Measurements from ENCODE around the gene UTF1.

UTF1 gene

DNA sequence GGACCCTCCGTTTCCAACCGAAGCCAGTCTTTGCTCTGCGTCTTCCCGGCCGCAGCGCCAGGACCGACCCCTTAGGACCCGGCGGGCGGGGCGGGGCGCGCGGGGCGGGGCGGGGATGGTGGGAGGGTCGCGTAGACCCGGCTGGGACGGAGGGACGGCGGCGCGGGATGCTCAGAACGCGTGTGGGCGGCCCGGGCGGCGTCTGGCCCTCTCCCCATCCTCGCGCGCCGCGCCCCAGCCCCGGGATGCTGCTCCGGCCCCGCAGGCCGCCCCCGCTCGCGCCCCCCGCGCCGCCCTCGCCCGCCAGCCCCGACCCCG, at the start of gene UTF1:
Gene UTF1, plus strand, starts transcription at position 174 of the 318 bp plus-strand sequence. Its CDS starts 72 bp downstream, at position 246.
- Mint-ChIP-seq H3K36me3 (no peaks in the 10 kb centered on the region), H3K9me3 (no peaks in the 10 kb centered on the region), H3K4me1 (peaks cover 29% of the 10 kb centered on the region), H3K27ac (no peak within 1 kb of the TSS), H3K27me3 (peaks cover 91% of the 10 kb centered on the region), H3K4me3 (peak within 1 kb of the TSS; percentile 69)
- peak; percentile 2 for ATAC-seq

- H3K36me3 Mint-ChIP-seq, result no peaks in the 10 kb centered on the region
- no peak overlapping the region for H3K4me3 Mint-ChIP-seq
- H3K4me1 Mint-ChIP-seq, result no peaks in the 10 kb centered on the region
- no peak overlapping the region for H3K27ac Mint-ChIP-seq
- peaks cover 10% of the 10 kb centered on the region for H3K9me3 Mint-ChIP-seq
- ATAC-seq, result peak; percentile 17
- peaks cover 25% of the 10 kb centered on the region for H3K27me3 Mint-ChIP-seq
These were observed 48.9 kb upstream of the UTF1 start for GRCh38 chr10:133180965-133181639.

GRCh38 chr10:133182190-133182589, 47.8 kb upstream of the UTF1 start:
- H3K4me3 Mint-ChIP-seq, result no peak overlapping the region
- no peaks in the 10 kb centered on the region for H3K36me3 Mint-ChIP-seq
- no peak for ATAC-seq

DNA sequence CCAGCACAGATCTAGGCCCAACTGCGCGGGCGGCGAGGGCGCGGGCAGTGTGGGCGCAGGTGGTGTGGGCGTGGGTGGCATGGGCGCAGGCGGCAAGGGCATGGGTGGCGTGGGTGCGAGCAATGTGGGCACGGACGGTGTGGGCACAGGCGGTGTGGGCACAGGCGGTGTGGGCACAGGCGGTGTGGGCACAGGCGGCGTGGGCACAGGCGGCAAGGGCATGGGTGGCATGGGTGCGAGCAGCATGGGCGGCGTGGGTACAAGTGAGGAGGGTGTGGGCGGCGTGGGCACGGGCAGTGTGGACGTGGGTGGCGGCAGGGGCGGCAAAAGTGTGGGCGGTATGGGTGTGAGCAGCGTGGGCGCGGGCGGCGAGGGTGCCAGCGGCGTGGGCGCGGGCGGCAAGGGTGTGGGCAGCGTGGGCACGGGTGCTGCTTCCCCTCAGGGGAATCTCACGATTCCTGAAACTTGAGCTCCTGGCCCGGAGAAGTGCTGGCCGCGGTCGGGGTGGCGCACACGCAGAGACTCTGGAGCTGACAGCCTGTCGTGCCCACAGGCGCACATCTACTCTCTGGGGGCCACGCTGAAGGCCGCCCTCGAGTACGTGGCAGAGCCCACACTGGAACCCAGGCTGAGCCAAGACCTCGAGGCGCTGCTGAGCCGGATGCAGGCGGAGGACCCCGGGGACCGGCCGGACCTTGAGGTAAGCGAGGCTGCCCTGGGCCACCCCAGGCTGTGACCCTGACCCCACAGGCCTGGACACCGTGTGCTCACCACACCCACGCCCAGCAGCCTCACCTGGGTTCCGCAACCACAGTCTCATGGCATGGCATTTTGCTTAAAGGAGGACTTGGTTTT, 47.0 kb upstream of the UTF1 start:
- Mint-ChIP-seq H3K9me3 (no peaks in the 10 kb centered on the region), H3K4me1 (no peaks in the 10 kb centered on the region), H3K36me3 (no peaks in the 10 kb centered on the region), H3K27me3 (peaks cover 25% of the 10 kb centered on the region), H3K27ac (no peak overlapping the region), H3K4me3 (no peak overlapping the region)
- peak; percentile 69 for ATAC-seq

More at GRCh38 chr10:133182190-133182589, 47.8 kb upstream of the UTF1 start:
- Mint-ChIP-seq H3K4me1 (no peaks in the 10 kb centered on the region), H3K27ac (no peak overlapping the region), H3K27me3 (peaks cover 25% of the 10 kb centered on the region), H3K9me3 (peaks cover 7% of the 10 kb centered on the region)

- H3K4me3 Mint-ChIP-seq, result no peak overlapping the region
- H3K27me3 Mint-ChIP-seq, result peaks cover 25% of the 10 kb centered on the region
- no peak for ATAC-seq
- H3K36me3 Mint-ChIP-seq, result no peaks in the 10 kb centered on the region
- H3K27ac Mint-ChIP-seq, result no peak overlapping the region
- no peaks in the 10 kb centered on the region for H3K4me1 Mint-ChIP-seq
- H3K9me3 Mint-ChIP-seq, result no peaks in the 10 kb centered on the region
These were observed 46.2 kb upstream of the UTF1 start for GRCh38 chr10:133183646-133184378.

DNA sequence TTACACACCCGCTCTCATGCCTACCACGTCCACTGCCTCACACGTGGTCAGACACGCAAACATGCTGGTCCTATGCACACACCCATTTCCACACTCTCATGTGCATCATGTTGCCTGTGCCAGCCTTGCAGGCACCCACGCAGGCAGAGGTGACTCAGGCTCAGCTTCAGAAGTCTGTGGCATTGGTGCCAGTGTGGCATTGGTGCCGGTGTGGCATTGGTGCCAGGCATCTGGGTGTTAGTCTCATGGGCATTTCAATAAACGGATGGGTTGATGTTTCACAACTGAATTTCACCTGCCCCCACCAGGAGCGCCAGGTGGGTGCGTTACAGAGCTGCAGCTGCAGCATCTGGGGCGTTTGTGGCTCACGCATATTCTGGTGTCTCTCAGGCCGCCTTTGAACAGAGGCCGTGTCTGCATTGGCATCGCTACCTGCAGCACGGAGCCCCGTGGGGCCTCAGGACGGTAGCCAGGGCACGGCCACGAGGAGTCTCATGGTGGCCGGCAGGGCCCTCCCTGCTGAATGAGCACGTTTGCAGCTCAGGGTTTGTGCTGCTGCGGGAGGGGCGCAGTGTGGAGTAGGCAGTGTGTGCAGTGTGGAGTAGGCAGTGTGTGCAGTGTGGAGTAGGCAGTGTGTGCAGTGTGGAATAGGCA, 45.3 kb upstream of the UTF1 start:
- Mint-ChIP-seq H3K27ac (no peak overlapping the region), H3K4me1 (no peaks in the 10 kb centered on the region), H3K4me3 (no peak overlapping the region), H3K36me3 (no peaks in the 10 kb centered on the region), H3K9me3 (no peaks in the 10 kb centered on the region), H3K27me3 (peaks cover 28% of the 10 kb centered on the region)
- no peak for ATAC-seq

DNA sequence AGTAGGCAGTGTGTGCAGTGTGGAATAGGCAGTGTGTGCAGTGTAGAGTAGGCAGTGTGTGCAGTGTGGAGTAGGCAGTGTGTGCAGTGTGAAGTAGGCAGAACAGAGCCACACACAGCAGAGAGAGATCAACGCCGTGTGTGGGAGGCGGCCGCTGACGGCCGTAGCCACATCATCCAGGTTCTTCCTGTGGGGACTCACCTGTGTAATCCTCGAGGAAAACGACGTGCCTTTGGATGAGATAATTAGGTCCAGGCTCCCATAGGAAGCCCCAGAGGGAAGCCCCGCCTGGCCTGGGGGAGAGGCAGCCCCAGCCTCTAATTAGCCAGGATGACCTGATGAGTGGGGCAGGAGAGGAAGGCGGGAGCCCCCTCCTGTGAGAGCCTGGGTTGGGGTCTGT, 44.6 kb upstream of the UTF1 start:
- no peak overlapping the region for H3K4me3 Mint-ChIP-seq
- no peaks in the 10 kb centered on the region for H3K36me3 Mint-ChIP-seq
- no peak for ATAC-seq
- peaks cover 29% of the 10 kb centered on the region for H3K27me3 Mint-ChIP-seq
- no peaks in the 10 kb centered on the region for H3K4me1 Mint-ChIP-seq
- no peak overlapping the region for H3K27ac Mint-ChIP-seq
- no peaks in the 10 kb centered on the region for H3K9me3 Mint-ChIP-seq

GRCh38 chr10:133185916-133186315, 44.1 kb upstream of the UTF1 start:
- H3K9me3 Mint-ChIP-seq, result no peaks in the 10 kb centered on the region
- H3K27ac Mint-ChIP-seq, result no peak overlapping the region
- H3K4me1 Mint-ChIP-seq, result no peaks in the 10 kb centered on the region
- H3K27me3 Mint-ChIP-seq, result peaks cover 26% of the 10 kb centered on the region
- no peaks in the 10 kb centered on the region for H3K36me3 Mint-ChIP-seq
- H3K4me3 Mint-ChIP-seq, result no peak overlapping the region
- ATAC-seq, result no peak

DNA sequence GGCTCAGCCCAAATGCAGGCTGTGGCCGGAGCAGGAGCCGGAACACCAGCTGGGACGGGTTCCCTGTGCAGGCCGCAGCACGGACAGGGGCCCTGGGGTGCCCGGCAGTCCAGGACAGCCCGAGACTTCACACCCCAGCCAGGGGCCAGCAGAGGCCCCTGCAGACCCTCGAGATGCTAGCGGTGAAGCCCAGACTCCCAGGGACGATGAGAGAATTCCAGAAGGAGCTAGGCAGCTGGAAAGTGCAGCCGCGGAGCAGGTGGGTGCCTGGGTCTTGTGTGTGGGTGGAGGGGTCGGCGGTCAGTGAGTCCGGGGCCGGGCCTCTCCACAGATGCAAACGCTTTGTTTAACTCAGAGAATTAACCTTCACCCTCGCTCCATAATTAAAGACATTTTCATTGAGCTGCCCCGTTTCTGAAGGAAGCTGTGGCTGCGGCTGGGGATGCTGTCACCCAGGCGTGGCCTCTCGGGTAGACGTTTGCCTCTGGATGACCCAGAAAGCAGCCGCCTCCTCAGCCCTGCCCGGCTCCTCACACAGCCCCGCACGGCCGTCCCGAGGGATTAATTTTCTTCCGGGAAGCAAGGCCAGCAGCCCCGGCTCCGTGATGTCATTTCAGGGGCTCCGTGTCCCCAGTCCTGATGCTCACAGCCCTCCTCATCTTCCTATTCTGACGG, 43.5 kb upstream of the UTF1 start:
- H3K4me1 Mint-ChIP-seq, result no peaks in the 10 kb centered on the region
- no peak overlapping the region for H3K4me3 Mint-ChIP-seq
- H3K27me3 Mint-ChIP-seq, result peaks cover 20% of the 10 kb centered on the region
- no peaks in the 10 kb centered on the region for H3K9me3 Mint-ChIP-seq
- ATAC-seq, result no peak
- H3K27ac Mint-ChIP-seq, result no peak overlapping the region
- no peaks in the 10 kb centered on the region for H3K36me3 Mint-ChIP-seq

DNA sequence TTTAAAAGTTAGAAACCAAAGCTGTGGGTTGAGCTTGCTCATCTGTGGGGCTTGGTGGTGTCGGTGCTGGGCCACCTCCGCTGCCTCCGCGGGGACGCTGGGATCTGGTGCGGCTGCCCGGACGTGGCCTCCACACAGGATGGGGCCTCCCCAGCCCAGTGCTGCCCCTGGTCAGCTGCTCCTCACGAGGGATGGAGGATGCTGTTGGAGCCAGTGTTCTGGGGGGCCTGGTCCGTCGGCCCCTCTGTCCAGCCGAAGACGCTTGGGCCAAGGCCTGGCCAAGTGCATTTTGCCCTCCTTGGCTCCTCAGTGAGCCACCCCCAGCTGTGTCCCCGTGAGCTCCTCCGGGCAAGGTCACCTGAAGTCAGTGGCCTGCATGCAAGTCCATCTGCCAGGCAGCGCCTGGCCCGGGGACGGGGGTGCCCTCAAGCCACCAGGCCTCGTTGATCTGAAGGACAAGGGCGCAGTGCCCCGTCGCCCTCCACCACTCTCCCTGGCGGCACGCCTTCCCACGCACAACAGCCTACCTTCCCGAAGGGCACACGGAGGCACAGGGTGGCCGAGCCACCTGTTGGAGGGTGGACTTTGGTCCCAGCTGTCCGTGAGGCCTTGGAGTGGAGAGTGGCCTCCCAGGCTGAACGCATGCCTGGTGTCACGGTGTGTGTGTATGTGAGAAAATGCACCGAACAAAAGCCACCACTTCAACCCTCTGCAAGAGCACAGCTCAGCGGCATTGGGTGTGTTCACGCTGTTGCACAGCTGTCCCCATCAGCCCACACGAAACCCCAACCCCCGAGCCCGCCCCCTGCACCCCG, 42.7 kb upstream of the UTF1 start:
- no peak overlapping the region for H3K4me3 Mint-ChIP-seq
- H3K27me3 Mint-ChIP-seq, result peaks cover 13% of the 10 kb centered on the region
- H3K36me3 Mint-ChIP-seq, result no peaks in the 10 kb centered on the region
- H3K4me1 Mint-ChIP-seq, result no peaks in the 10 kb centered on the region
- peaks cover 4% of the 10 kb centered on the region for H3K9me3 Mint-ChIP-seq
- ATAC-seq, result no peak
- no peak overlapping the region for H3K27ac Mint-ChIP-seq

GRCh38 chr10:133187906-133188681, 41.9 kb upstream of the UTF1 start:
- no peak overlapping the region for H3K4me3 Mint-ChIP-seq
- H3K36me3 Mint-ChIP-seq, result no peaks in the 10 kb centered on the region
- peaks cover 13% of the 10 kb centered on the region for H3K27me3 Mint-ChIP-seq
- peak; percentile 13 for ATAC-seq
- peaks cover 8% of the 10 kb centered on the region for H3K9me3 Mint-ChIP-seq
- H3K27ac Mint-ChIP-seq, result no peak overlapping the region
- no peaks in the 10 kb centered on the region for H3K4me1 Mint-ChIP-seq

DNA sequence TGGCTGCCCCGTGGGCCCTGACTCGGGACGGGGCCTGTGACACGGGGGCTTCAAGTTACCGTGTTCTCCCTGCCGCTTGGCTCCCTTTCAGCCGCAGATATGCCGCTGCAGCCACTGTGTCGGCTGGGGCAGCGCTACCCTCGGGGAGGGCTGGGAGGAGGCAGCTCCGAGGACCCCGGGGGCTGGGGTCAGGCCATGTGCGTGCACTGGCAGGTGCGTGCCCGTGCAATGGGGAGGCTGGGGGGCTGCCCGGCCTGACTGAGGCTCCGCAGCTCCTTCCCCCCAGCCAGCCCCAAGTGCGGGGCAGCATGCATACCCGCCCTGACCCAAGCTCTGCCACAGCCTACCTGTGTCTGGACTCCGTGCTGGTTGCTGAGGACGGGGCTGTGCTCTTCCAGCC, 40.8 kb upstream of the UTF1 start:
- peaks cover 13% of the 10 kb centered on the region for H3K27me3 Mint-ChIP-seq
- H3K4me3 Mint-ChIP-seq, result no peak overlapping the region
- no peaks in the 10 kb centered on the region for H3K4me1 Mint-ChIP-seq
- ATAC-seq, result peak; percentile 4
- H3K9me3 Mint-ChIP-seq, result peaks cover 15% of the 10 kb centered on the region
- H3K27ac Mint-ChIP-seq, result no peak overlapping the region
- H3K36me3 Mint-ChIP-seq, result no peaks in the 10 kb centered on the region

DNA sequence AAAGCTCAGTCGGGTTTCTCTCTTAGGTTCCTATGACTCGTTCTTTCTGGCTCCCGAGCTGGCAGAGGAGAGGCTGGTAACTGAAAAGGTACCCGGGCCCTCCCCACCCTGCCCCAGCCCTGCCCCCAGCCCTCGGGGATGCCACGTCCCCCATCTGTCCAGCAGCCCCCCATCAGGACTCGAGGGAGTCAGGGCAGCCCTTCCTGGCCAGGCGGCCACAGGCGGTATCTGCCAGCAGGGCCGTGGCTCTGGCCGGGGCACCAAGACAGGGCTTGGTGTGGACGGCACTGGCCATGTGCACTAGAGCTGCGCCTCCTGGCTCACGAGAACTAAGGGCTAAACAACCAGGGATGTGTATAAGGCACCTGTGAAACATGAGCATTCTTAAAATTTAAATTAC, 40.3 kb upstream of the UTF1 start:
- no peak for ATAC-seq
- Mint-ChIP-seq H3K4me1 (no peaks in the 10 kb centered on the region), H3K36me3 (no peaks in the 10 kb centered on the region), H3K9me3 (peaks cover 15% of the 10 kb centered on the region), H3K27ac (no peak overlapping the region), H3K27me3 (peaks cover 13% of the 10 kb centered on the region), H3K4me3 (no peak overlapping the region)

Data from stimulated activated memory B cell treated with anti-CD40 and anti-IgM and Interleukin-4, amounts not matched to agents 10 μg/mL and 1 μg/mL and 100 μg/mL, for 72 hours (primary cell).